GM21515 (cell line): Measurements from ENCODE around the gene ZNF669.
"Not testable (repeated sequence)": the region's sequence is repeated elsewhere in the genome, so short reads cannot be mapped to it uniquely, and the experiment has no call there.

ENCODE experiments used
- ATAC-seq: cut with Tn5 transposase; IDR thresholded peaks from one replicate; pipeline ENCODE4 v1.9.1; 2021; ENCODE audit not compliant: unreplicated experiment

Gene ZNF669

GRCh38 chr1:247103859-247104591, at the start of gene ZNF669:
Gene ZNF669, minus strand, starts transcription at chr1:247104356. Its CDS starts 157 bp downstream, at chr1:247104199.
- ATAC-seq = peak; percentile 99

DNA sequence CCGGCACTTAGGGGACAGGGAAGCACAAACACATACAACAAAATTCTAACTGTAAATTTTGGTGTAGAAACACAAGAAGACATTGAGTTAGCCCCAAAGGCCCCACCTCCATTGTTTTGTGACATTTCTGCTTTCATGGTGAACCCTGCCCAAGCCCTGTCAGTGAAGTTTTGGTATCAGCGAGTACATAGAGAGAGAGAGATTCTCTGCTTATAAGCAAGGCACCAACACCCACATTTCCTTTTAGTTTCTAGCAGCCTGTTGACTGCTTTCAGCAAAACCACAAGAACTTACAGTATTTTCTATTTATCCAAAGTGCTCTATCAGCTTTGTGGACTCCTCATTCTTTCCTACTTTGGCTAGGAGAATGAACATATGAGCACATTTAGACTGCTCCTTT, 43.6 kb upstream of the ZNF669 start:
- no peak for ATAC-seq

GRCh38 chr1:247147120-247147519, 43.0 kb upstream of the ZNF669 start:
- not testable (repeated sequence) for ATAC-seq

DNA sequence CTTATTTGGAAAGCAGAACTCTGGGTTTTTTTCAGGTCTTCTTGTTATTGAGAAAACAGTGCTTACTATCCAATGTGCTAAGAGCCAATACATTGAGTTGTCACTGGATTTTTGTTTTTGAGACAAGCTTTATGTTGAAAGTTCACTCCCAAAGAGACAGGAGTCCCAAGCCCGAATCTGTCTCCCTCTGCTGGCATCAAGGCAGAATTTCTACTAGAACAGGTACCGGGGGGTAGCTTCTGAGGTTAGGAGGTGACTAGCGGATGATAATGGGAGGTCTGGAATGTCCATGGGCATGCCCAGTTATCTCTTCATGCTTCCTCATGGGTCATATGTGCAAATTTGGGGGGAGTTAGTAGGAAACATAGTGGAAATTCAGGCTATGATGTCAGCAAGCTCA, 42.5 kb upstream of the ZNF669 start:
- ATAC-seq = no peak

- no peak for ATAC-seq
These were observed 41.1 kb upstream of the ZNF669 start for GRCh38 chr1:247145279-247145678.

- ATAC-seq = not testable (repeated sequence)
These were observed 35.4 kb upstream of the ZNF669 start for GRCh38 chr1:247139557-247139956.

DNA sequence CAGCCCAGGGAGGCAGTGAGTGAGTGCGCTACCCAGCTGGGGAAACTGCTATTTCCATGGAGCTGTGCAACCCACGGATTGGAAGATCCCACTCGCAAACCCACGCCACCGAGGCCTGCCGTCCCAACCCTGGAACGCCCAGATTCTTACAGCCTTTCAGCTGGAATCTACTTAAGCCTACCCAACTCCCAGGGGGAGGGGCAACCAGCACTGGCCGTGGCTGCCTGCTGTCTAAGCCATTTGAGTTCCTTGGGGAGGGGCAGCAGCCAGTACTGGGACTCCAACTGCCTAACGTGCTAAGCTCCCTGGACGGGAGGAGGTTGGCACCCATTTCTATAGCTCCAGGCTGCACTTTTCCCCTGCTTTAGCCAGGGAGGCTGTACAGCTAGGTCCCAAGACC, 27.1 kb upstream of the ZNF669 start:
- ATAC-seq = no peak

DNA sequence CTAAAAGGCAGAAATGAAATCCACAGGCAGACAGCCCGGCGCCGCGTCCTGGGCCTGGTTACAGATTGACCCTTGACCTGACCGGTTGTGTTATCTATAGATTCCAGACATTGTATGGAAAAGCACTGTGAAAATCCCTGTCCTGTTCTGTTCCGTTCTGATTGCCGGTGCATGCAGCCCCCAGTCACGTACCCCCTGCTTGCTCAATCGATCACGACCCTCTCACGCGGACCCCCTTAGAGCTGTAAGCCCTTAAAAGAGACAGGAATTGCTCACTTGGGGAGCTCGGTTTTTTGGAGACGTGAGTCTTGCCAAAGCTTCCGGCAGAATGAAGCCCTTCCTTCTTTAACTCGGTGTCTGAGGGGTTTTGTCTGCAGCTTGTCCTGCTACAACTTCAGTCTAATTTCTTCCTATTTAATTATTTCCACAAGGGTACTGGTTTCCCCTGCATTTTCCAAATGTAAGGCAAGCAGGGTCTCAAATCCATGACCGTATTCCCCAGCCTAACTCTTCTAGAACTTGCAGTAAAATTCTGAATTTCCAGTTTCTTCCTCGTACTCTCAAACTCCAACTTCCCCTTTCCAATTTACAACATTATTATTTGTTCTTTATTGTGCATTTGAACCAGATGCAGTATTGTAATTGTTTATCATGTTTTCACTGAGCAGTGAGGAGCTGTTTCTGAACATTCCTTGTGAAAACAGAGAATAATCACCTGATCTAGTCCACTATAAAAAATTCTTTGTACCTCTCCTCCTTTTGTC, 23.5 kb upstream of the ZNF669 start:
- not testable (repeated sequence) for ATAC-seq

- ATAC-seq = peak; percentile 70
These were observed 22.4 kb upstream of the ZNF669 start for GRCh38 chr1:247126601-247127000.

GRCh38 chr1:247126166-247126565, 22.0 kb upstream of the ZNF669 start:
- peak; percentile 100 for ATAC-seq

DNA sequence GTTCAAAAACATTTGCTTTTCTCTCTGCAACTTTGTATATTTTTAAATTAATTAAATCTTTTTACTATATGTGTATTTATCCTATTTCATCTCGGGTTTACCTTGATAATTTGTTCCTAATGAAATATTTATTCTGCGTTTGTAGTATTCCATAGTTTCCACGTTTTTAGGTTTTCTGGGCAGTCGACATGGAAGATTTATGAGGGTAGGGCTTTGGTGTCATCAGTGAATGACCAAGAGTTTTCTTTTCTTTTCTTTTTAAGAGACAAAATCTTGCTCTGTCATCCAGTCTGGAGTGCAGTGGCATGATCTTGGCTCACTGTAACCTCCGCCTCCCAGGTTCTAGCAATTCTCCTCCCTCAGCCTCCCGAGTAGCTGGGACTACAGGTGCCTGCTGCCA, 17.2 kb upstream of the ZNF669 start:
- ATAC-seq = no peak

GRCh38 chr1:247120408-247120668, 16.2 kb upstream of the ZNF669 start:
- ATAC-seq = not testable (repeated sequence)

- ATAC-seq = no peak
These were observed 15.6 kb upstream of the ZNF669 start for GRCh38 chr1:247119600-247120407.

- ATAC-seq = no peak
These were observed 14.8 kb upstream of the ZNF669 start for GRCh38 chr1:247118946-247119446.

DNA sequence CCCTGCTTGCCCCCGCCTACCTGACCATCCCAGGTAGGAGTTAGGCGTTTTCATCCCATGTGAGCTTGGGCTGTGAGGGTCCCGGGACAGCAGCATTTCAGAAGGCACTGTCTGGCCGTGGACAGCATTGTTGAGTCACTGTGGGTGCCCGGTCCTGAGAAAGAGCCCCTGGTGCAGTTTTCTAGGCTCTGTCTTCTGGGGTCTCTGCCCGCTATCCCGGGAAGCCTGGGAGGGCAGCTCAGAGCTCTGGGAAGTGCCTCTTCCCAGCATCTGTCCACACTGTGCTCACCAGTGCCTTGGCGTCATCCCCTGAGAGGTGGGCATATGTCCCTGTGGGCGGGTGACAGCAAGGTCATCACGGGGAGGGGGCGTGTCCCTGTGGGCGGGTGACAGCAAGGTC, 11.4 kb upstream of the ZNF669 start:
- ATAC-seq = no peak

- no peak for ATAC-seq
These were observed 11.0 kb upstream of the ZNF669 start for GRCh38 chr1:247115141-247115510.

- no peak for ATAC-seq
These were observed 10.4 kb upstream of the ZNF669 start for GRCh38 chr1:247114351-247115140.

- no peak for ATAC-seq
These were observed 9.6 kb upstream of the ZNF669 start for GRCh38 chr1:247113733-247114271.

GRCh38 chr1:247113094-247113497, 8.9 kb upstream of the ZNF669 start:
- no peak for ATAC-seq

DNA sequence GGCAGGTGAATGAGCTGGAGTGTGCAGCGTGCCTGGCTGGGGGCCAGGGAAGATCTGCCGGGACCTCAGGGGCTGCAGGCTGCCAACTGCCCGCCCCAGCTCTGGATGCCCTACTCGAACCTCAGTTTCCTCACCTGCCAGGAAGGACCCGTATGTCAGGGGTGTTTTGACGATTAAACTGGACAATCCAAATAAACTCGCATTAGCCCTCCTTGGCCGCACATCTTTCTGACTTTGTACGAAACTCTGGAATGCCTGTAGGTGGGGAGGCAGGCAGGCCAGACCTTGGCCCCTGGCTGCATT, 8.3 kb upstream of the ZNF669 start:
- no peak for ATAC-seq
